ACHN (cell line): ENCODE measurements around the gene SCN2B.
A peak's percentile ranks its signal among the peaks of the same experiment; 100 is the strongest.
"Not testable (repeated sequence)": the region's sequence is repeated elsewhere in the genome, so short reads cannot be mapped to it uniquely, and the experiment has no call there.

Source experiments
- DNase-seq: peaks from one replicate; pipeline ENCODE4 v3.0.0-alpha.2; 2015
- in situ Hi-C: cut with HindIII; loops from 2 replicates; pipeline ENCODE4 v1.10.0; 2017; ENCODE audit warnings: low sequenced_read_pairs, low pct_ligation_motif_present, low pct_unique_long_range_greater_than_20kb

The SCN2B gene

DNA sequence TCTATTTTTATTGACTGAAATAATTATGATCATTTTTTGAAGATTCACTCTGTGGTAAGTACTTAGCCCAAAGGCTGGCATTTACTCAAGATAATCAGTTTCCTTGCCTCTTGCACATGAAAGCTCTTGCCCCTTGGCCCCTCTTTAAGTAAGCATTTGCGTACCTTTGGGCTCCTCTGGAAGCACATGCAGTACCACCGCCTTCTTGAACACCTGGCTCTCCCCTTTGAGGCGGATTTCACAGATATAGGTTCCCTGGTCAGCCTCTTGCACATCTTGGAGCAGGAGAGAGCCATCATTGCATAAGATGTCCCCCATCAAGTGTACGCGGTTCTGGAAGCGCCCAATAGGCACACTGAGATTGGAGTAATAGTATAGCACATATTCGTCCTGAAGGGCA is 33.9 kb upstream of the SCN2B start:
- DNase-seq: no peak
- in situ Hi-C loops: no loop called here

DNA sequence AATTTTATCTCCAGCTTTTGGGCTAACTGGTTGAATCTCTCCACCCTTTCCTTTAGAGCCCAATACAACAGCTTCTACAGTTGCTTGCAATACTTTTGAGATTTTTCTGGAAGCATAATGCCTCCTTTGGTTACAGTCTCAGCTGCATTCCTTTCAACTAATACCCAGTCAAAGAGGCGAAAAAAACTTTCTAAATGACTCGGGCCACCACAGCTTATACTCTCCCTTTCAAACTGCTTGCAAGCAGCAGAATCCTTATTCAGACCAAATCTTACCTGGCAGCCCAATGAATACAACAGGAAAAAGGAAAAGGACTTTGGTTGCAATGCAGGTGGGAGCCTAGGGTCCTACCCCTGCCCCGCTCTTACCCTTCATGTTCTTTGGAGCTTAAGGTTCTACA is 32.6 kb upstream of the SCN2B start:
- in situ Hi-C loops: no loop called here
- no peak for DNase-seq

DNA sequence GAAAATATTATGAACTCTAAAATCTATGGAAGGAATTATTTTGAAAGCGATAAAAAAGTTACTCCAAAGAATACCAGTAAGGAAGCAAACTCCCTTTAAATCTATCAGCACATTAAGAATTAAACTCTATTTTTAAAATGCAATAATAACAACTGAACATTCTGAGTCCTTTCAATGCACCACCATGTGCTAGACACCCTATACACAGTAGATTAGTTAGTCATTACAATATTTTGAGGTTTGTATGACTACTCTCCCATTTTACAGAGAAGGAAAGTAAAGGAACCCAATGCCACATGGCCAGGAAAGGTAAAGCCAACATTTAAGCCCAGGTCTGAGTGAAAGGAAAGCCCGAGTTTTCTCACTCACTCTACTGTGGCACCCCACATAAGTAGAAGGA is 30.6 kb upstream of the SCN2B start:
- no peak for DNase-seq
- in situ Hi-C loops: no loop called here

DNA sequence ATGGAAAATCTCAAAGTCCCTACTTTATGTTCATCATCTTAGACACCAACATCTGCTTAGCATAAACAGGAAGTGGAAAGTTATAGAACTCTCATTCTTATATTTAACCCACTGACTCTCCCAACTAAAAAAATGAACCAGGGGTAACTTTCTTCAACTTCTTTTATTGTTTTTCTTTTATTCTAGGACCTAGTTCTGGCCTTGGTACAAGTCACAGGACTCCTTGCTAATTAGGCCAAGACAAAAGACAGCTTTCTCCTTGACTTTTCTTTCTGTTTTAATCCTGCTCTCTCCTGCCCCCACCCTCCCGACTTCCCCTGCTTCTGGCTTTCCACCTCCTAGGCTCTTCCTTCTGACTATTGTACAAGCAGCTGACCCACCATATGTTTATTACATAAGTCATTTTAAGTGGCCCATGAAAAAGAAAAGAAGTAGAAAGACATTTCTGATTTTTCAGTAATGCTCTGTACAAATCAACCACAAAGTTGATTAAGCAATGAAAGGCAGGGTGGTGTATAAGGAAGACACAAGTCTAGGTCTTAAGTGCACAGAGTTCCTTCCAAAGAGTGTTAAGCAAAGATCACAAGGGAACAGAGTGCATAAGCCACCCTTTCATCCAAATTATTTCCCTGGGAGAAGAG is 30.1 kb upstream of the SCN2B start:
- in situ Hi-C loops: no loop called here
- no peak for DNase-seq

DNA sequence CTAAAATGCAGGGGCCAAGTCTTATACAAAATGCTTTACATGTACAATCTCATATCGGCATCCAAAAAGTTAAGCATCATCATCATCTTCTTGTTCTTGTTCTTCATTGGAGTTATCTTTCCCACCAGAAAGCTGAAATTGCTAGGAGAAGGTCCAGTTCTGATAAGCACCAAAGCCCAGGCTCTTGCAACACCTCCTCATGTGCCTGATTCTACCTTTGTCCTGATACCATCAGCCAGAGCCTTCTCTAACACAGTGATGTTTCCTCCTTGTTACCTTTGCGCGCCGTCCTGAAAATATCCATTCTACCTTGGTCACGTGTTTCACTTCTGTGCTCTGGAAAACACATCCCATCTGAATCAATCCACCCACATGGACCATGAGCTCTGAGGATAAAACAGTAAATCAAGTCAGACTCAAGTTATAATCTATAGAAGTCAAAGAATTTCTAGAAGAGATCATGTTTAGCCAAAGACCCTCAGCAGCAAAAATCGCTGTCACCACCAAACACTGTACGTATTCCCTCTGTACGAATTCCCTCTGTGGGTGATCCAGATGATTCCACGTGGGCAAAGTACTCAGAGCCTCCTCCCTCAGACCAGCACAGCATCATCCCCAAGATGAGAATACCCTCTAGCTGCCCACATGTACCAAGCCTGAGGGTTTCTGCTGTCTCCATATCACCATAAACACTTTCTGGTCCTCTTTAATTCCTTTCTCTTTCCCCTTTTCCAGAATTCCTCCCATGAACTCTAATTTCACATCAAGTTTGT is 29.4 kb upstream of the SCN2B start:
- in situ Hi-C loops: no loop called here
- DNase-seq: no peak

DNA sequence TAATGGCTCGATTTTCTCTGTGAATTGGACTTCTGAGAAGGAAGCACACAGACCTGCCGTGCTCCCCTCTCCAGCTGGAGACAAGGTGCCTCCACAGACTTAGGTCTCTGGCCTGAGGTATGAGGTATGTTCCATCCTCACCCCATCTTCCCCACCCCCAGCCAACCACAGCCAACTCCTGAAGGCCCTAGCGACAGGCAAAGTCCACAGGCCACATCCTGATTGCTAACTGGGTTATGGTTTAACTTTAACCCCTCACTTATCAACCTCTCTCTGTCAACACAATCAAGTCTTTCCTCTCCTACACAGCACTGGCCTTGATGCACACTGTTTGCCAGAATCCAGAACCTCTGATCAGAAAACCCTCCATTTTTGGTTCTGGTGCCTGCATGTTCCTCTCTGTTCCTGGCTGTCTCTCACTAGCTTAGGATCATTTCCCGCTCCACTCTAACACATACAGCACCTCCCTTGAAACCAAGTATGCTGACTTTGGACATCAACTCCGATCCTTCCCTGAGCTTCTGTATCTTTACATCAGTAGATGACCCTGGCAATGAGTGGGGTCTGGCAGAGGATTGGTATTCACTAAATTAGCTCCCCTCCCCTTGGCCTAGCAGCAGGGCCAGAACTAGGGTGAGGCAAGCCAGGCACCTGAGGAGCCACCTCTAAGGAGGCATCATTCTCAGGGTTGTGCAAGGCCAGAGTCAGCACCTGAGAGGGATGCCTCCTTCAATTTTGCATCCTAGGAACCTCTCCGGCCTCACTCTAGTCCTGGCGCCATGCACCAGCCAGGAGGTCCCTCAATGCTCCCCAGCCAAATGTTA is 26.4 kb upstream of the SCN2B start:
- no peak for DNase-seq
- in situ Hi-C loops: no loop called here

DNA sequence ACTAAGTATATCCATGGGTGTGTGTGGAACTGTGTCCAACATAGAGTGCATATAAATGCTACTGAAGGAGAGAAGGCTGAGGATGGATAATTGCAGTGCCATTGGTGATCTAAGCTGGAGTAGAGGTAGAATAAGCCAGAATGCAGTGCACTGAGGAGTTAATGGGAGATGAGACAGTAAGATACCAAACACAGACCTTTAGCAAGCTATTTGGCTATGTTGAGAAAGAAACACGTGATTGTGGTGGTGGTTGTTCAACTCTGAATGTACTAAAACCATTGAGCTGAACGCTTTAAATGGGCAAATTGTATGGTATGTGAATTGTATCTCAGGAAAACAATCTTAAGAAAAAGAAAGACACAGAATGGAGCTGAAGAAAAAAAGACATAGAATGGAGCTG is 25.5 kb upstream of the SCN2B start:
- in situ Hi-C loops: no loop called here
- DNase-seq: no peak

DNA sequence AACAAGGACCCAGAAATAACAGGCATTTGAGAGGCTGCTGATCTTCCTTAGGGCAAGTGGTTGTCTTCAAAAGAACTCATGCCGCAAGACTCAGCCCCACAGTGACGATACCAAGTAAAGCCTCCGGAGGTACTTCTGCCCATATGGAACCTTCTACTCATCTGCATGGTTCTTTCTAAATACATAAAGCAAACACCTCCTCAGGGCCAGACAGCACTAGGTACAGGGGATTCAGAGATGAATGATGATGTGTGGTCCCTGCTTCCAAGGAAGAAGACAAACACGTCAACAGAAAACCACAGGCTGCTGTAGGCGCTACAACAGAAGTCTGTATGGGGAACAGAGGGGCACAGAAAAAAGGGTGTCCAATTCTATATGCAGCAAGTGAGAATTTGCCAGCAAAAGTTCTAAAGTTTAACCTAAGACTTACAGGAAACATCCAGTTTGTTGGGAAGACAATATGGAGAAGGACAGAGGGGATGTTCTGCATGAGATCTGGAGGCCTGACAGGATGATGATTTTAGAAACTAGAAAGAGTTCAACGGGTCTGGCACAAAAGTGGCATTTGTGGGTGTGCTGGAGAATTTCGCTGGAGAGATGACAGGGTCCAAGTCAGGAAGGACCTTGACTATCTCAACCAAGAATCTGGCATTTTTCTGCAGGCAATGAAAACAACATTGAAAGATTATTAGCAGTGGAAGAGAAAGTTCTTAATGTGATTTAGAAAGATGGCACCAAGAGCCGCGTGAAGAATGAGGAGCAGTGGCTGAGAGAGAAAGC is 24.7 kb upstream of the SCN2B start:
- in situ Hi-C loops: no loop called here
- no peak for DNase-seq

DNA sequence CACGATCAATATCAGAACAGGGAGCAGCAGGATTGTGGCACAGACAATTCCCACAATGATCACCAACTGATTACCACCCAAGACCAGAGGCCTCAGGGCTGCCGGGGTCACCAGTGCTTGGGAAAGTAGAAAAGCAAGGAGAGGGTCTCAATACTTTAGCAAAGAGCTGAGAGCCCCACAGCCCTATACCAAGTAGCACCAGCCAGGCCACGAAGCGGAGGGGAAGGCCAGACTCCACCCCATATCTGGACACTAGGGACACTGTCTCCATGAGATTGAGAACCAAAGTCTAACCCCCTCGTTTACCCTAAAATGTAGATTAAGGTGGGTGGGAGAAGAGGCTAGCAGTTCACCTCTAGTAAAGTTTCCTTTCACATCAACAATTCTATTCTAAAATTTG is 24.1 kb upstream of the SCN2B start:
- DNase-seq: no peak
- in situ Hi-C loops: no loop called here

DNA sequence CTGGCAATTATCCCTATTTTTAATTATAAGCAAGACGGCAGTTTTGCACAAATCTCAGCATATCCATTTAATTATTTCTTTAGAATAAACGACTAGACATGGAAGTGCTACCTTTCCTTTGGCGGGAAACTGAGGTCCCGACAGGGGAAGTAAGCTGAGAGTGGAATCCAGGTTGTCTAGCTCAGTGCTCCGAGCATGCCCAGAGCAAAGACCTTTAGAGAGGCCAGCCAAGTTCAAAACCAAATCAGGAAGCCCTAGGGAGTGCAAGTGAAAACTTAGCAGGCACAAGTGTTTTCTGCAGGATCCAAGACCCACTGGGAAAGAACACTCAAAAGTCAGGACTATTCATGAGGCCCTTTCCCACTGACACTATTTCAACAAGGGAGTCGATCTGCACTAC is 22.7 kb upstream of the SCN2B start:
- in situ Hi-C loops: no loop called here
- no peak for DNase-seq

DNA sequence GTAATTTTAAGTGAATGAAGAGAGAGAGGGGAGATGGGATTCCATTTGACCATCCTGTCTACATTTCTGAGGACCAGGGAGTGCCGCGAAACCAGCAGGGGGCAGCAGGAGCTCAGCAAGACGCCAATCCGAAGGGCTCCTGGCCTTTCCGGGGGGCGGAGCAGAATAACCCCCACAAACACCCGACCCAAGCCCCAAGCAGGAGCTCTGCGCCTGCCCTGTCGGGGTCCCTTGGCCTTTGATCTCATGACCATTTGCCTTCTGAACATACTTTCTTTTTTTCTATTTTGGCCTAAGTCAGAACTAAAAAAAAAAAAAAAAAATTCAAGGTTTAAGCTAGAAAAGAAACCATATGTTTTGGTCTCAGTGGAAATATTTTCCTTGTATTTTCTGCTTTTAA is 21.9 kb upstream of the SCN2B start:
- DNase-seq: peak; percentile 55
- in situ Hi-C loops: no loop called here

DNA sequence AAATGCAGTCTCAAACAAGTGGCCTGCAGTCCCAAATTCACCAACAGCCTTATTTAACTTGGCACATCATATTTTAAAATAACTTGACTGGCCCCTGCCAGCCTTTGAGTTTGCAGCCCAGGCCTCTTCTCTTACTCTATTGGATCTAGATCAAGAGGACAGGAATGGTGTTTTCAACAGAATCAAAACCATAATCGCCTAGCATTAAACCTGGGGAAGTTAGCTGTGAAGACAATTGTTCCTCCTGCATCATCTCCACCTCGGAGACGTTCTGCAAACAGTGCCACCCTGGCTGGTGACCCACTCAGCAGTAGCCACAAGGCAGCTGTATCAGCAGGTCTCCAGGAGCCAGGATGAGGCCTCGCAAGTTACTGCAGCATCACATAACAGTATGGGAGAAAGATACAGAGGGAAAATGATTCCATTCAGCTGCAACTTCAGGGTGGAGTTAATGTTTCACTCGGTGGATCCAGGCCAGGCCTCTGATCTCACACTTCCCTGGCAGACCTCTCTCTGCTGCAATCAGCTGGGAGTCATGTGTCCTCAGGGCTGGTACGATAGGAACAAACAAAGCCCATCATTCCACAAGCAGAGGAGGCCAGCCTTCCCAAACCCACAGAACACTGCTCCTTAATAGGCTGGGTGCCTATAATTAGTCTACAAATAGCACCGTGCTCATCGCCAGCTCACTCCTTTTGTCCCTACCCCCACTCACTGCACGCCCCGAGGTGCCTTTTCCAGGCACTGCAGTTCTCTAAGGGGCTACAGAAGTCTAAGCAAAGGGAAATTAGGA is 18.6 kb upstream of the SCN2B start:
- DNase-seq: peak; percentile 79
- in situ Hi-C loops: no loop called here

DNA sequence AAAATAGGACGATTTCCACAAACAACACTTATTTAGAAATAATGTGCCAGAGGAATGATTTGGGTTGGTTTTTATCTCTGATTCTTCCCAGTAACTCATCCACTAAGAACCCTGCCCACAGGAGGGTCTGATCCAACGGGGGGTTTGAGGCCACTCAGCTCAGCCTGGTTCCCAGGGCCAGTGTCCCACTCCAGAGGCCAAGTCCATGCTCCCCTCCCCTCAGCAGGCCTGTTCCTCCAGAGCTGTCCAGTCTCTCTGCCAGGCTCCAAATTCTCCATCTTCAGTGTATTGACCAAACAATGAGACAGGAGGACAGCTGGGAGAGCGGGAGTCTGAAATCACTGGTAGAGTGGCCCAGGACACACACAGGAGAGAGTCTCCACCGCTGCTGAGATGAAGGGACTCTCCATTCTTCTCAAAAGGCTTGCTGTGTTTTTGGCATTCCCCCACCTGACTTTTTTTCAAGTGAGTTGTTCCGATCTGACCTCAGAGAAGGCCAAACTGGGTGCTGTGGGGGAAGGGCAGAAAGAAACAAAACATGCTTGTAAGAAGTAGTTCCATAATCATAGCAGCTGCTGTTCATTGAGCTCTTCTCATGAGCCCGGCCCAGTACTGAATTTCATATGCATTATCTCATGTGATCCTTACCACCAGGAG is 17.6 kb upstream of the SCN2B start:
- in situ Hi-C loops: no loop called here
- no peak for DNase-seq

DNA sequence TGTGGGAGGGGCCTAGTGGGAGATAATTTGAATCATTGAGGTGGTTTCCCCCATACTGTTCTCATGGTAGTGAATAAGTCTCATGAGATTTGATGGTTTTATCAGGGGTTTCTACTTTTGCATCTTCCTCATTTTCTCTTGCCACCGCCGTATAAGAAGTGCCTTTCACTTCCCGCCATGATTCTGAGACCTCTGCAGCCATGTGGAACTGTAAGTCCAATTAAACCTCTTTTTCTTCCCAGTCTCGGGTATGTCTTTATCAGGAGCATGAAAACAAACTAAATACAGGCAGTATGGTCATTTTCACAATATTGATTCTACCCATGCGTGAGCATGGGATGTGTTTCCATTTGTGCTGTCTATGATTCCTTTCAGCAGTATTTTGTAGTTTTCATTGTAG is 16.4 kb upstream of the SCN2B start:
- in situ Hi-C loops, DNase-seq: not testable (repeated sequence)

DNA sequence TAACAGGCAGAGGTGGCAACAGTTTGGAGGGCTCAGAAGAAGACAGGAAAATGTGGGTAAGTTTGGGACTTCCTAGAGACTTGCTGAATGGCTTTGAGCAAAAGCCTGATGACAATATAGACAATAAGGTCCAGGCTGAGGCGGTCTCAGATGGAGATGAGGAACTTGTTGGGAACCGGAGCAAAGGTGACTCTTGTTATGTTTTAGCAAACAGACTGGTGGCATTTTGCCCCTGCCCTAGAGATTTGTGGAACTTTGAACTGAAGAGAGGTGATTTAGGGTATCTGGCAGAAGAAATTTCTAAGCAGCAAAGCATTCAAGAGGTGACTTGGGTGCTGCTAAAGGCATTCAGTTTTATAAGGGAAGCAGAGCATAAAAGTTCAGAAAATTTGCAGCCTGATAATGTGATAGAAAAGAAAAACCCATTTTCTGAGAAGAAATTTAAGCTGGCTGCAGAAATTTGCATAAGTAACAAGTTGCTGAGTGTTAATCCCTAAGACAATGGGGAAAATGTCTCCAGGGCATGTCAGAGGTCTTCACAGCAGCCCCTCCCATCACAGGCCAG is 14.6 kb upstream of the SCN2B start:
- in situ Hi-C loops, DNase-seq: not testable (repeated sequence)

DNA sequence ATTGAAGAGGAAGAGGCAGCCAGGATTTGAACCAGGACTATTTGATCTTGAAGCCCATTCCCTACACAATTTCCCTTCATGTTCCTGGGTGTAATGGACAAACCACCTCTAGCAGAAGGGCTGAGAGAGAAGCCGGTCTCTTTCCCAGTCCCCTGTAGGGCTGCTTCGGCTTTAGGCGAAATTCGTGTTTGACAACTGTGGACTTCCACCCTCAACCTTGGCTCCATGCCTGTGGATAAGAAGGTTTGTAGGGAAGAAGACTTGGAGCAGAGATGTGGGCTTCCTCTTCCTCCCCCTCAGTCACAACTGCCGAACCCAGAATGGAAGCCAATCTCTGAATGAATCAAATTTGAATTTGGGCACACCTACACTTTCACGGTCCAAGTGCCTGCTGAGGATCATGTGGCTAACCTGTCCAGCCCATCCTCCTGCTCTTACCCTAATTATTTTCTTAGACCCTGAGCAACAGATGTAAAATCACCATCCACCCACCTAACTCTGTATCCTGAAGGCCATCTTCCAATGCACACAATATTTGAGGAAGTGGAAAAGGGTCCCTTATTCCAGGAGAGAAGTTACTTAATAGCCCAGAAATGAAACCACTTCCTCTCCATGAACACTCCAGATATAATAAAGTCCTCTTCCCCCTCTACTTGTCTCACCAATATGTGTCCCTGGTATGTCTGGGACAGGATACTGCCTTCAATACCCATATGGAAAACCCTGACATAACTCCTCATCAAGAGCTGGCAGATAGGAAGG is 10.1 kb upstream of the SCN2B start:
- in situ Hi-C loops: no loop called here
- no peak for DNase-seq
